PC-9 (cell line): ENCODE results near the gene MATN1. TPM values are rescaled to one million over a fixed set of nuclear protein-coding genes. Genes with fewer than 3 reads are reported as not detected.

Source experiments
- BruUV-seq: library from RNA; stranded (reverse); fragments of 400-500 nt; replicated peaks from 2 replicates; lab custom pipeline; 2021; lab: Mats Ljungman, UMichigan
- CTCF ChIA-PET: fragments of 300-600 bp; sonication (Branson Sonifier 250); formaldehyde crosslinking; loops from one replicate; lab custom pipeline; 2022; ENCODE audit warnings: antibody characterized with exemption; lab: Charles Lee
- POLR2A ChIA-PET: fragments of 300-600 bp; sonication (Branson Sonifier 250); formaldehyde crosslinking; loops from one replicate; lab custom pipeline; 2022; ENCODE audit warnings: antibody characterized with exemption; ENCODE audit not compliant: unreplicated experiment; lab: Charles Lee
- DNase-seq, 2 experiments: peaks; one replicate each; pipeline versions ENCODE4 v3.0.0 to v3.0.0-alpha.2; 2015 to 2022; ENCODE audit warnings: mixed read lengths in 1 of 2
- H2AFZ ChIP-seq: fragments of 200-600 bp; sonication (generic); 2 replicates; pipeline ENCODE4 v1.8.1; 2017; ENCODE audit warnings: antibody characterized with exemption
- H3F3A ChIP-seq: fragments of 200-600 bp; sonication (generic); 2 replicates; pipeline ENCODE4 v1.8.1; 2017; ENCODE audit warnings: antibody characterized with exemption, mild to moderate bottlenecking, low read depth; ENCODE audit not compliant: insufficient read depth
- H3K27ac ChIP-seq: fragments of 200-600 bp; sonication (generic); 2 replicates; pipeline ENCODE4 v1.6.1; 2016; ENCODE audit warnings: mixed run types
- H3K27me3 ChIP-seq: fragments of 200-600 bp; sonication (generic); 2 replicates; pipeline ENCODE4 v1.6.1; 2016; ENCODE audit warnings: low read depth, mixed run types; ENCODE audit not compliant: insufficient read depth
- H3K36me3 ChIP-seq: fragments of 200-600 bp; sonication (generic); 2 replicates; pipeline ENCODE4 v1.6.1; 2016; ENCODE audit warnings: low read depth, mixed run types
- H3K4me1 ChIP-seq: fragments of 200-600 bp; sonication (generic); replicated peaks from 2 replicates; pipeline ENCODE4 v1.6.1; 2016; ENCODE audit warnings: mixed run types; ENCODE audit not compliant: insufficient read depth
- H3K4me2 ChIP-seq: fragments of 200-600 bp; sonication (generic); 2 replicates; pipeline ENCODE4 v1.6.1; 2017; ENCODE audit warnings: mixed run types
- H3K4me3 ChIP-seq: fragments of 200-600 bp; sonication (generic); 2 replicates; pipeline ENCODE4 v1.6.1; 2016; ENCODE audit warnings: mixed run types
- H3K79me2 ChIP-seq: fragments of 200-600 bp; sonication (generic); 2 replicates; pipeline ENCODE4 v1.6.1; 2017; ENCODE audit warnings: low read depth, mixed run types
- H3K9me2 ChIP-seq: fragments of 200-600 bp; sonication (generic); 2 replicates; pipeline ENCODE4 v1.8.1; 2017; ENCODE audit warnings: mild to moderate bottlenecking; ENCODE audit not compliant: insufficient read depth
- H3K9me3 ChIP-seq: fragments of 200-600 bp; sonication (generic); 2 replicates; pipeline ENCODE4 v1.8.1; 2016; ENCODE audit warnings: low read depth; ENCODE audit not compliant: insufficient read depth
- H4K20me1 ChIP-seq: fragments of 200-600 bp; sonication (generic); 2 replicates; pipeline ENCODE4 v1.8.1; 2017; ENCODE audit not compliant: insufficient read depth
- EZH2 ChIP-seq: fragments of 200-600 bp; sonication (generic); IDR thresholded peaks from 2 replicates; pipeline ENCODE4 v1.8.0; 2017; ENCODE audit warnings: antibody characterized with exemption, low read depth
- intact Hi-C: fragments of 100-400 bp; cut with micrococcal nuclease; formaldehyde crosslinking; loops from one replicate; pipeline ENCODE4 v1.10.0; 2022; ENCODE audit not compliant: unreplicated experiment
- total RNA-seq: library from RNA; stranded (reverse); gene quantifications from 2 replicates; pipeline ENCODE4 v1.2.3, GENCODE V29; 2021
- TF ChIP-seq, protein P1 (sequence below): fragments of 200-600 bp; sonication (generic); conservative IDR thresholded peaks from 2 replicates; pipeline ENCODE4 v1.6.1; 2017; ENCODE audit warnings: mixed run types, antibody characterized with exemption, mild to moderate bottlenecking, moderate library complexity

The MATN1 gene
- total RNA-seq, 1 experiment from 2014 or later = 0.37 TPM

- Histone ChIP-seq H3K36me3 (no peaks in the 10 kb centered on the region), H3F3A (no peaks in the 10 kb centered on the region), H3K27ac (no peak overlapping the region), H3K4me1 (no peaks in the 10 kb centered on the region), H3K4me3 (no peak overlapping the region), H3K79me2 (no peaks in the 10 kb centered on the region), H3K9me3 (no peaks in the 10 kb centered on the region), H4K20me1 (no peaks in the 10 kb centered on the region), H3K27me3 (no peaks in the 10 kb centered on the region), H2AFZ (no peak overlapping the region), H3K4me2 (no peak overlapping the region), H3K9me2 (no peaks in the 10 kb centered on the region)
- no peak for DNase-seq
- ChIA-PET CTCF (no interaction called here), POLR2A (no interaction called here)
- intact Hi-C loops = loop anchor here (10.0 kb wide), 1 partner anchor 172 kb away; no protein-coding TSS in a partner anchor
- TF ChIP-seq EZH2 = no peak
- TF ChIP-seq, protein P1, sequence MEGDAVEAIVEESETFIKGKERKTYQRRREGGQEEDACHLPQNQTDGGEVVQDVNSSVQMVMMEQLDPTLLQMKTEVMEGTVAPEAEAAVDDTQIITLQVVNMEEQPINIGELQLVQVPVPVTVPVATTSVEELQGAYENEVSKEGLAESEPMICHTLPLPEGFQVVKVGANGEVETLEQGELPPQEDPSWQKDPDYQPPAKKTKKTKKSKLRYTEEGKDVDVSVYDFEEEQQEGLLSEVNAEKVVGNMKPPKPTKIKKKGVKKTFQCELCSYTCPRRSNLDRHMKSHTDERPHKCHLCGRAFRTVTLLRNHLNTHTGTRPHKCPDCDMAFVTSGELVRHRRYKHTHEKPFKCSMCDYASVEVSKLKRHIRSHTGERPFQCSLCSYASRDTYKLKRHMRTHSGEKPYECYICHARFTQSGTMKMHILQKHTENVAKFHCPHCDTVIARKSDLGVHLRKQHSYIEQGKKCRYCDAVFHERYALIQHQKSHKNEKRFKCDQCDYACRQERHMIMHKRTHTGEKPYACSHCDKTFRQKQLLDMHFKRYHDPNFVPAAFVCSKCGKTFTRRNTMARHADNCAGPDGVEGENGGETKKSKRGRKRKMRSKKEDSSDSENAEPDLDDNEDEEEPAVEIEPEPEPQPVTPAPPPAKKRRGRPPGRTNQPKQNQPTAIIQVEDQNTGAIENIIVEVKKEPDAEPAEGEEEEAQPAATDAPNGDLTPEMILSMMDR = no peak
- no TSS peak for BruUV-seq
These were observed 26.6 kb downstream of the MATN1 start for GRCh38 chr1:30696831-30697230.

DNA sequence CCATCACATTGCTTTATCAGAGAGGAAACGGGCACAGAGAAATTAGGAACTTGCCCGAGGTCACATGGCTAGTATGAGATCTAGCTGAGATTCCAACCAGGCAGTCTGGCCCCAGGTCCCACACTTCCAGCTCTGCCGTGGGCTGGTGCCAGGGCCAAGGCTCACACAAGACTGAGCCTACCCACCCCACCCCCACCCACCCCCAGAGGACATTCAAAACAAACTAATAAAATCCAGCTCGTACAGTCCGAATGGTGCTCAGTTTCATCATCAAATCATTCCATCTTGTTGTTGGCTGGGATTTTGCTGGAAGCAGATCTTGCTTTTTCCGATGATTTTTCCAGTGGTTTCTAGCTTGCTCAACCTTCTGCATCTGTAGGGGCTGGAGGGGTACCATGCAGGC is 27.9 kb downstream of the MATN1 start:
- POLR2A ChIA-PET = no interaction called here
- Histone ChIP-seq H3K27ac (no peak overlapping the region), H3K36me3 (no peaks in the 10 kb centered on the region), H3K4me1 (peaks cover 1% of the 10 kb centered on the region), H3K27me3 (no peaks in the 10 kb centered on the region), H4K20me1 (no peaks in the 10 kb centered on the region), H3K4me3 (no peak overlapping the region), H3K9me2 (no peaks in the 10 kb centered on the region), H3F3A (peaks cover 1% of the 10 kb centered on the region; the same call in 1 of the 2 replicates), H3K9me3 (no peaks in the 10 kb centered on the region), H3K79me2 (no peaks in the 10 kb centered on the region), H2AFZ (no peak overlapping the region), H3K4me2 (no peak overlapping the region)
- CTCF ChIA-PET = no interaction called here
- no TSS peak for BruUV-seq
- no peak for DNase-seq
- intact Hi-C loops = loop anchor here (10.0 kb wide), 1 partner anchor 171 kb away; no protein-coding TSS in a partner anchor
- TF ChIP-seq, protein P1 = no peak
- no peak for TF ChIP-seq EZH2

- intact Hi-C loops = loop anchor here (10.0 kb wide), 1 partner anchor 170 kb away; no protein-coding TSS in a partner anchor
- Histone ChIP-seq H3K27me3 (no peaks in the 10 kb centered on the region), H2AFZ (no peak overlapping the region), H3K4me1 (peaks cover 10% of the 10 kb centered on the region), H4K20me1 (no peaks in the 10 kb centered on the region), H3K36me3 (no peaks in the 10 kb centered on the region), H3K4me2 (no peak overlapping the region), H3K27ac (no peak overlapping the region), H3K4me3 (no peak overlapping the region), H3K9me3 (no peaks in the 10 kb centered on the region), H3K9me2 (no peaks in the 10 kb centered on the region), H3F3A (peaks cover 3% of the 10 kb centered on the region; the same call in 1 of the 2 replicates), H3K79me2 (no peaks in the 10 kb centered on the region)
- no TSS peak for BruUV-seq
- ChIA-PET POLR2A (no interaction called here), CTCF (no interaction called here)
- no peak for DNase-seq
- TF ChIP-seq EZH2 = no peak
- TF ChIP-seq, protein P1 = no peak
These were observed 28.9 kb downstream of the MATN1 start for GRCh38 chr1:30694280-30695175.
